Trophoblast cell (in vitro differentiated cells and primary cell): Measurements from ENCODE around the gene PIGV.

Experiments
- DNase-seq, 2 donors: peaks; one replicate each; pipeline ENCODE4 v3.0.0-alpha.2; 2016
- H2AFZ ChIP-seq: 2 replicates; pipeline ENCODE4 v1.6.1; 2013; ENCODE audit warnings: low read length, moderate library complexity, mild to moderate bottlenecking; ENCODE audit not compliant: insufficient read depth, poor library complexity
- H2AK5ac ChIP-seq: 2 replicates; pipeline ENCODE4 v1.6.1; 2013; ENCODE audit warnings: mild to moderate bottlenecking, low read length
- H2BK120ac ChIP-seq: 2 replicates; pipeline ENCODE4 v1.6.1; 2013; ENCODE audit warnings: low read length, mild to moderate bottlenecking, moderate library complexity; ENCODE audit not compliant: insufficient read depth, poor library complexity
- H2BK12ac ChIP-seq: 2 replicates; pipeline ENCODE4 v1.6.1; 2013; ENCODE audit warnings: mild to moderate bottlenecking, low read length, moderate library complexity
- H2BK5ac ChIP-seq: 2 replicates; pipeline ENCODE4 v1.6.1; 2013; ENCODE audit warnings: low read length, low read depth, moderate library complexity, mild to moderate bottlenecking; ENCODE audit not compliant: poor library complexity
- H3K14ac ChIP-seq: 2 replicates; pipeline ENCODE4 v1.6.1; 2013; ENCODE audit warnings: mild to moderate bottlenecking, low read length
- H3K18ac ChIP-seq: 2 replicates; pipeline ENCODE4 v1.6.1; 2013; ENCODE audit warnings: mild to moderate bottlenecking, low read length
- H3K23ac ChIP-seq: 2 replicates; pipeline ENCODE4 v1.6.1; 2013; ENCODE audit warnings: low read length
- H3K27ac ChIP-seq: 2 replicates; pipeline ENCODE4 v1.5.1; 2013; ENCODE audit warnings: low read depth, mild to moderate bottlenecking, inconsistent platforms, low read length, moderate library complexity
- H3K27me3 ChIP-seq: 2 replicates; pipeline ENCODE4 v1.6.1; 2013; ENCODE audit warnings: inconsistent platforms, mild to moderate bottlenecking, low read length, moderate library complexity; ENCODE audit not compliant: insufficient read depth
- H3K36me3 ChIP-seq, 2 experiments: 1 replicate in 1 of 2; 2 replicates in 1 of 2; pipeline ENCODE4 v1.6.1; 2013; ENCODE audit warnings: low read length in 2 of 2, mild to moderate bottlenecking in 2 of 2, moderate library complexity in 1 of 2; ENCODE audit not compliant: insufficient read depth in 2 of 2, control insufficient read depth in 1 of 2
- H3K4ac ChIP-seq: 2 replicates; pipeline ENCODE4 v1.6.1; 2013; ENCODE audit warnings: low read depth, mild to moderate bottlenecking, low read length, moderate library complexity
- H3K4me1 ChIP-seq, 2 experiments: 1 replicate in 1 of 2; 2 replicates in 1 of 2; pipeline ENCODE4 v1.6.1; 2013; ENCODE audit warnings: low read length in 2 of 2, mild to moderate bottlenecking in 2 of 2, moderate library complexity in 1 of 2; ENCODE audit not compliant: insufficient read depth in 2 of 2, control insufficient read depth in 1 of 2
- H3K4me2 ChIP-seq: 2 replicates; pipeline ENCODE4 v1.6.1; 2013; ENCODE audit warnings: inconsistent platforms, mild to moderate bottlenecking, low read length, moderate library complexity
- H3K4me3 ChIP-seq: 2 replicates; pipeline ENCODE4 v1.5.1; 2013; ENCODE audit warnings: mild to moderate bottlenecking, low read depth, low read length, inconsistent platforms
- H3K79me1 ChIP-seq: one replicate; pipeline ENCODE4 v1.6.1; 2013; ENCODE audit warnings: low read length
- H3K79me2 ChIP-seq: 2 replicates; pipeline ENCODE4 v1.6.1; 2013; ENCODE audit warnings: low read length, mild to moderate bottlenecking; ENCODE audit not compliant: control insufficient read depth, insufficient read depth, poor library complexity
- H3K9ac ChIP-seq: 2 replicates; pipeline ENCODE4 v1.6.1; 2013; ENCODE audit warnings: mild to moderate bottlenecking, low read length
- H3K9me3 ChIP-seq: 2 replicates; pipeline ENCODE4 v1.6.1; 2013; ENCODE audit warnings: low read depth, mild to moderate bottlenecking, control low read depth, inconsistent platforms, low read length; ENCODE audit not compliant: insufficient read depth
- H4K12ac ChIP-seq: 2 replicates; pipeline ENCODE4 v1.6.1; 2013; ENCODE audit warnings: low read depth, mild to moderate bottlenecking, low read length, moderate library complexity
- H4K8ac ChIP-seq: 2 replicates; pipeline ENCODE4 v1.6.1; 2013; ENCODE audit warnings: low read depth, mild to moderate bottlenecking, low read length, moderate library complexity
- H4K91ac ChIP-seq: one replicate; pipeline ENCODE4 v1.6.1; 2013; ENCODE audit warnings: low read depth, mild to moderate bottlenecking, low read length, moderate library complexity
- WGBS: extraction: QIAGEN DNeasy Blood & Tissue Kit; methylation state at CpG from one replicate; pipeline ENCODE4 v1.1.7; 2013; ENCODE audit warnings: missing lambda C conversion rate; ENCODE audit not compliant: insufficient read length, insufficient coverage; ENCODE audit errors: extremely low coverage; 5-methylcytosine and 5-hydroxymethylcytosine counted together

PIGV gene

DNA sequence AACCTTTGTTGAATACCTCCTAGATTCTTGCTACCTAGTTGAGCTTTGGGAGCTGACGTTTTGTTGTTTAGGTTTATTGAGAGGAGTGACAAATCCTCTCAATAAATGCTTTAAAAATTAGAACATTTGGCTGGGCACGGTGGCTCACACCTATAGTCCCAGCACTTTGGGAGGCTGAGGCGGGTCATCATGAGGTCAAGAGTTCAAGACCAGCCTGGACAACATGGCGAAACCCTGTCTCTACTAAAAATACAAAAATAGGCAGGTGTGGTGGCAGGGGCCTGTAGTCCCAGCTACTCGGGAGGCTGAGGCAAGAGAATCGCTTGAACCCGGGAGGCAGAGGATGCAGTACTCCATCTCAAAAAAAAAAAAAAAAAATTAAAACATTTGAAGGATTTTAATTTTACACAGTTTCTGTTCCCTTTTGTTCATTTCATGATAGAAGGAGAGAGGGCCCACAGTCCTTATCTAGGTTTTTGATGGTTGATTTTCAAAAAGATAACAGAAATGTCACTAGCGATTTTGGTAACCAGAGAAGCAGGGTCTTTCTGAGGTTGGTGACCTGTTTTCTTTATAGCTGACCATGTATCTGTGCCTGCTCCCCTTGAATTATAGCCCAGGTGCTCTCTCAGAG is 44.2 kb upstream of the PIGV start:
- Histone ChIP-seq H3K27me3 (no peaks in the 10 kb centered on the region), H4K8ac (no peak overlapping the region), H3K23ac (no peak overlapping the region), H2BK5ac (no peak overlapping the region), H2BK12ac (no peak overlapping the region), H3K18ac (no peak overlapping the region), H3K9me3 (no peaks in the 10 kb centered on the region), H4K12ac (no peak overlapping the region), H4K91ac (no peak overlapping the region), H3K36me3 (peaks cover 12 to 46% of the 10 kb centered on the region in 2 experiments), H3K4me2 (no peak overlapping the region), H3K14ac (no peak overlapping the region), H3K27ac (no peak overlapping the region), H2AK5ac (no peak overlapping the region), H3K9ac (no peak overlapping the region), H3K4me1 (peaks cover 2 to 9% of the 10 kb centered on the region in 2 experiments), H2AFZ (no peak overlapping the region), H3K79me2 (no peaks in the 10 kb centered on the region), H3K79me1 (no peaks in the 10 kb centered on the region), H3K4ac (no peak overlapping the region), H2BK120ac (no peak overlapping the region), H3K4me3 (no peak overlapping the region)
- no peak for DNase-seq
- no CpG with 5 or more reads among the region's 8 CpGs for WGBS

DNA sequence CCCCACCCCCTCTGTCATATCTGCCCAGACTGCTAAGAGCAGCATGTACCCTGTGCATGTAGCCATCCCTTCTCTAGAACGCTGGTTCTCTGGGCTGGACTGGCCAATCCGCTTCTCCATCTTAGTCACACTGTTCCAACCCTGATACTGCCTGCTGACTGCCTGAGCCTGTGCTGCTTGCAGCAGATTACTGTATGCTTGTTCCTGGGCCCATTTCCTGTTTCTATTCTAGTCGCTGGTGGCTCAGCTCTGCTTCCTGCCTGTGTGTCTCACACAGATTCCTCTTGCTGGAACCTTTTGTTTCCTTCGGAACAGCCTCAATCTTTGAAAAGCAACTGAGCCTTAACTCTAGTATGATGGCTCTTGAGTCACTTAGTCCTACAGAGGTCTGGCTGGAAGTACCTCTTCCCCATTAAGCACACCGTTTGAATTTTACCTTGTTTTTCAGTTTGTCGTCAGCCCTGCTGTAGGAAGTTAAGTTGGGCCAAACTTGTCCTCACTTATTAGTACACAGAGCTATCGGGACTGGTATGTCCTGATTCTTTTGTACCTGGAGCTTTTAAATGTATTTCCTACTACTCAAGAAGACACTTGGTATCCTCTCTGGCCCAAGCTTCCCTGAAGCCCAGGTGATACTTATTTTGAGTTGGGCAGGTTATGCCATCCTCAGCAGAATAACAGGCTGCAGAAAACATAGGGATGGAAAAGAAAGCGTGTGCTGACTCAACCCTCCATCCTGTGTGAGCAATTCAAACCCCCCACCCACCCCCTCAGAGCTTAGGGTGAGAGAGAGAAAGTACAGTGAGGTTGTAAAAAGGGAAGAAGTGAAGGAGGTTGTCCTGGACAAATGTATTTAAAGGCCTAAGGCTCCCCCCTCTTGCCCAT is 43.4 kb upstream of the PIGV start:
- no peak overlapping the region for H3K18ac ChIP-seq
- no peak overlapping the region for H3K9ac ChIP-seq
- no peaks in the 10 kb centered on the region for H3K9me3 ChIP-seq
- H2BK12ac ChIP-seq: no peak overlapping the region
- H2BK5ac ChIP-seq: no peak overlapping the region
- no peak overlapping the region for H2BK120ac ChIP-seq
- no peaks in the 10 kb centered on the region for H3K79me1 ChIP-seq
- WGBS: no CpG with 5 or more reads among the region's 8 CpGs
- peaks cover 2 to 10% of the 10 kb centered on the region in 2 experiments for H3K4me1 ChIP-seq
- H3K4ac ChIP-seq: peak overlapping the region; percentile 34
- H3K14ac ChIP-seq: no peak overlapping the region
- peaks cover 16 to 45% of the 10 kb centered on the region in 2 experiments for H3K36me3 ChIP-seq
- H3K27me3 ChIP-seq: no peaks in the 10 kb centered on the region
- H3K79me2 ChIP-seq: no peaks in the 10 kb centered on the region
- H3K4me3 ChIP-seq: no peak overlapping the region
- no peak overlapping the region for H4K91ac ChIP-seq
- no peak overlapping the region for H4K12ac ChIP-seq
- H3K27ac ChIP-seq: peak overlapping the region; percentile 59
- H3K4me2 ChIP-seq: peak overlapping the region; percentile 9
- no peak overlapping the region for H2AK5ac ChIP-seq
- H2AFZ ChIP-seq: no peak overlapping the region
- no peak overlapping the region for H4K8ac ChIP-seq
- H3K23ac ChIP-seq: no peak overlapping the region
- DNase-seq: peak; percentile 76 to 86

DNA sequence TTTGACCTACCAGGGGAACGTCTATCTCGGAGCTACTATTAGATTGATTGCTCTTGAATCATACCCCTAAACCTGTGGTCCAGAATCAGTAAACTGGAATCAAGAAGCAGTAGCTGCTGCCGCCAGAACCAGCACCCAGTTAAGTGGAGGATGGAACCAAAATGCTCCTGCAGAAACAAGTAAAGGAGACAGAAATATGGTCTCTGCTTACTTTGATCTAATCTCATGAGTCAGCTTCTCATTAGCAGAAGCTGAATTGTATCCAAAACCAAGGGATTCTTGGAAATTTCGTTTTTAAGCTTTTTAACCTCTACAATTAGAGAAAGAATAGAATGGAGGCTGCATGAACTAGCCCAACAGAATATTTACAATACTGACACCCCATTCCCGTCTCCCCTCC is 42.6 kb upstream of the PIGV start:
- Histone ChIP-seq H3K27ac (no peak overlapping the region), H4K8ac (no peak overlapping the region), H2AFZ (no peak overlapping the region), H2AK5ac (no peak overlapping the region), H3K36me3 (peaks cover 18 to 51% of the 10 kb centered on the region in 2 experiments), H4K12ac (no peak overlapping the region), H3K9me3 (no peaks in the 10 kb centered on the region), H3K4ac (no peak overlapping the region), H3K4me2 (no peak overlapping the region), H3K4me1 (peaks cover 2 to 11% of the 10 kb centered on the region in 2 experiments), H4K91ac (no peak overlapping the region), H2BK5ac (no peak overlapping the region), H3K27me3 (no peaks in the 10 kb centered on the region), H3K14ac (no peak overlapping the region), H2BK12ac (no peak overlapping the region), H3K18ac (no peak overlapping the region), H3K9ac (no peak overlapping the region), H3K23ac (no peak overlapping the region), H3K79me2 (no peaks in the 10 kb centered on the region), H2BK120ac (no peak overlapping the region), H3K4me3 (no peak overlapping the region), H3K79me1 (no peaks in the 10 kb centered on the region)
- no CpG with 5 or more reads among the region's 5 CpGs for WGBS
- DNase-seq: no peak

DNA sequence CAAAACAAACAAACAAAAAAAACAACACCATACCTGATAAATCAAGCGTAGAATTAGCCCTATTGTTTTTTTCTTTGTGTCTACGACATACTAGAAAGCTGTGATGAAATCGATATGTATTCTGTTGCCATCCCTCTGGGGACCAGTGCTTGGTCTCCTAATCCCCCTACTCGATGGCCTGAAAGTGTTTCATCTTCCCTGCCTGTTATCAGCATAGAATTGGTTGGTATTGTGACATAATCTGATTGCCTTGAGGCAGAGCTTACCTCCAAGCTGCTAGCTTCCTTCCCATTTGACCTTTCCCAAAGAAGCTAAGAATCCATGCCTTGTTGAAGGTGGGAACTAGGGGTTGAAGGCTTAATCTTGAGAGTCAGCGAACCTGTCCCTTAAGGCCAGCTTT is 40.7 kb upstream of the PIGV start:
- peak in 1 of 2 donors; percentile 40 for DNase-seq
- no CpG with 5 or more reads among the region's 5 CpGs for WGBS

More for the DNA sequence above, 40.7 kb upstream of the PIGV start:
- H3K4me3 ChIP-seq: no peak overlapping the region
- H3K4ac ChIP-seq: no peak overlapping the region
- H3K18ac ChIP-seq: no peak overlapping the region
- no peaks in the 10 kb centered on the region for H3K79me2 ChIP-seq
- H3K23ac ChIP-seq: no peak overlapping the region
- peaks cover 18 to 51% of the 10 kb centered on the region in 2 experiments for H3K36me3 ChIP-seq
- H2AK5ac ChIP-seq: no peak overlapping the region
- no peak overlapping the region for H2AFZ ChIP-seq
- H3K4me1 ChIP-seq: peaks cover 2 to 12% of the 10 kb centered on the region in 2 experiments
- no peak overlapping the region for H4K12ac ChIP-seq
- H3K9ac ChIP-seq: no peak overlapping the region
- H3K79me1 ChIP-seq: no peaks in the 10 kb centered on the region
- no peak overlapping the region for H2BK12ac ChIP-seq
- H2BK5ac ChIP-seq: no peak overlapping the region
- H4K8ac ChIP-seq: no peak overlapping the region
- H3K14ac ChIP-seq: no peak overlapping the region
- H3K9me3 ChIP-seq: no peaks in the 10 kb centered on the region
- H3K27ac ChIP-seq: no peak overlapping the region
- no peak overlapping the region for H2BK120ac ChIP-seq
- no peak overlapping the region for H3K4me2 ChIP-seq
- no peak overlapping the region for H4K91ac ChIP-seq
- no peaks in the 10 kb centered on the region for H3K27me3 ChIP-seq
